HG03457 (cell line): Measurements from ENCODE around the gene PLA2R1.
"Not testable (repeated sequence)": the region's sequence is repeated elsewhere in the genome, so short reads cannot be mapped to it uniquely, and the experiment has no call there.

Experiments used
- ATAC-seq: cut with Tn5 transposase; IDR thresholded peaks from one replicate; pipeline ENCODE4 v1.9.1; 2021; ENCODE audit warnings: moderate number of reproducible peaks; ENCODE audit not compliant: unreplicated experiment

Gene PLA2R1

DNA sequence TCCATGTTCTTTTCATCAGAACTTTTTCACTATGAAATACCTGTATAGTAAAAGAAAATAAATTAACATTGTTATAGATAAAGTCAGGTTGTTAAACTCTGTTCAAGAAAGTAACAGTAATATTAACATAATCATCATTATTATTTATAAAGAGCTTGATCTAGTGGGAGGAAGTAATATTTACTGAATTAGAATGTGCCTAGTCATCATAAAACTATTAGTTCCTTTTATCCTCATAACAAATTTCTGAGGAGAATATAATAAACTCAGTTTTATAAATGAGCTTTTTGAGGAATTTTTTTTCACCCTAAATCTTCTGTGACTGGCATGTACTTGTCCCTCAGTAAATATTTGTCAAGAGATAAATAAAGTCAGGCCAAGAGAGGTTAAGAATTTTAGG lies 78.4 kb downstream of the PLA2R1 start:
- ATAC-seq: no peak

DNA sequence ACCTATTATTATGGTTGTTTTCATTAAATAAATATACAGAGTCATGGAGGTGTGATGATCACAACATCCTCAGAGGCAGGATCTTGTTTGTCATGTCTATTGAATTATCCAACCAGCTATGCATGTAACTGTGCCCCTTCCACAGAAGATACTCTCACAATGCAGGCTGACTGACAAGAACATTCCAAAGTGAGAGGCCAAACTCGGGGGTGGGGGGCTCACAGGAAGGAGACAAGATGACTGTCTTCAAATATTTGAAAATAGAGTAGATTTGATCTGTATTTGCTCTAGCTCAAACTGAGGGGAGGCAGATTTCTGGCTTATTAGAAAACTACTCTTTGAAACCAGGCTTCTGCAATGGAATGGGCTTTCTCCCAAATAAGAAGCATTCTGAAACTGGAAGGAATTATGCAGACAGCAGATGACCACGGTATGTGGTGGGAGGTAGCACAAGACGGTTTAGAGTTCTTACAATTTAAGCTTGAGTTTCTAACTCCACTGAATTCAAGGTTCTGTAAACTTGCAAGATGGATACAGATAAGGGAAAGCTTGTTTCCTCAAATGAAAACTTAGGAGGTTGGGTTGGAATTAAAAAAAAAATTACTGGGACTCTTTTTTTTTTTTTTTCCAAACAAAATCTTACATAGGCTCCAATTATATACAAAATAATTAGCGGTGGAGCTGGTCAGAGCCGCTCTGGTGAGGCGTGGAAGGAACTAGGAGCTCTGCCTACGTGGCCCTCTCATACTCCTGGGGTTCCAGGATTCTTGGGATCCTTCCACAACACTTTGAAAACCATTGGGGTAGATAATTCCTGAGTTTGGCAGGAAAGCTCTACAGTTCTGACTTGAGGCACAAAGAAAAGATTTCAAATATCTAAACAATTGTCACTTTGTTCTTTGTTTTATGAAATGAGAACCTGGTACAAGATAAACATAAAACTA lies 79.3 kb downstream of the PLA2R1 start:
- no peak for ATAC-seq

DNA sequence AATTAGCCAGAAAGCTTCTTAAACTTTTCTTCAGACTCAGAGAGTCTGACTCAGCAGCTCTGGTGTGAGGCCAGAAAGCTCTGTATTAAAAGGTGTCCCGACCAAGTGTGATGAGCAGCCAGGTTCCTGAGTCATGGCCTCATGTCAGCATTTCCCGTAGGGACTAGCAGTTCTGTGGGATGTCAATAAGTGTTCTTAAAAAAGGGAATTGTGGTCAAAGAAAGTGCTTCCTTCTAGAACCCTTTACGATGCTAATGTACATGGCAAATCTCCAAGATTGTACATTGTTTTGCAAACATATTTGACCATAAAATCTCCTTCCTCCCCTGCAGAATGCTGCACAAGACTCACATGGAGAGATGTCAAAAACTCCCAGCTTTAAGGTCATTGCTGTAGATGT lies 80.1 kb downstream of the PLA2R1 start:
- ATAC-seq: no peak

DNA sequence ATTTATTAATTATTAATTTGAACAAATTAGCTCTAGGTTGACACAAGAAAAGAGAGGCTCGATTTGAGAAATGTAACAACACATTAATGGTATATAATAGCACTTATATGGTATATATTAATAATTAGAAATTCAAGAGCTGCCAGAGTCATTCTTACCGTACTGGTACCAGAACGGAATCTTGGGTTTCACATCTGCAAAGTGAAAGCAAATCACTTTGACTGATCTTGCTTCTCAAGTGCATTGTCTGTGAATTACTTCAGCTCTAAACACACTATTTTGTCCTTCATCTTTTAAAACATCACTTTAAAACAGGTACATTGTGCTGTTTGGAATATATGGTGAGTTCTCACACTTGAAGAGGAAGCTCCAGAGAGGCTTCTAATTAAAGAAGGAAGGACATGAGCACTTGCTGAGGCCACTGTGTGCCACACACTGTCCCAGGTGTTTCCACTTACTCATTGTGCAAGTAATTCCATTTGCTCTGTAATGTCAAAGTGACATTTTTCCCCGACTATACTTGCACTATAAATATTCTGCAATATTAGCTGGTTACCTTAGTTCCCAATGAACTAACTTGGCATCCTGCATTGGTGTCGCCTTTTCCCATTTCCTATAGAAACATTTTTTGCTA lies 85.8 kb downstream of the PLA2R1 start:
- no peak for ATAC-seq

- ATAC-seq: no peak
Observed at GRCh38 chr2:159973325-159973724, 89.1 kb downstream of the PLA2R1 start.

- ATAC-seq: no peak
Observed at GRCh38 chr2:159971365-159972152, 90.9 kb downstream of the PLA2R1 start.

DNA sequence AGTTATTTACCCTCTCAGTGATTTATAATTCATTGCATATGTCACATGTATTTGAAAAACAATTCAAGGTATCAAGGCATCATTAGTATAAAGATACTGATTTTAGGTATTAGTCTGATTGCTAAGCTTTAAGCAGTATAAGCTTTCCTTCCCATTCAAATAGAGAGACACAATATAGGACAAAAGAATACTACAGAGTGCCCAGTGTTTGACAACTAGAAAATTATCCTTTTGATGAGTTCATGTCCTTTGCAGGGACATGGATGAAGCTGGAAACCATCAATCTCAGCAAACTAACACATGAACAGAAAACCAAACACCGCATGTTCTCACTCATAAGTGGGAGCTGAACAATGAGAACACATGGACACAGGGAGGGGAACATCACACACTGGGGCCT lies 91.9 kb downstream of the PLA2R1 start:
- ATAC-seq: not testable (repeated sequence)

- peak; percentile 46 for ATAC-seq
Observed at GRCh38 chr2:159968279-159968900, 94.0 kb downstream of the PLA2R1 start.

GRCh38 chr2:159963700-159964099 lies 98.7 kb downstream of the PLA2R1 start:
- no peak for ATAC-seq

- ATAC-seq: not testable (repeated sequence)
Observed at GRCh38 chr2:159962513-159962912, 99.9 kb downstream of the PLA2R1 start.

- no peak for ATAC-seq
Observed at GRCh38 chr2:159961451-159961850, 101.0 kb downstream of the PLA2R1 start.

DNA sequence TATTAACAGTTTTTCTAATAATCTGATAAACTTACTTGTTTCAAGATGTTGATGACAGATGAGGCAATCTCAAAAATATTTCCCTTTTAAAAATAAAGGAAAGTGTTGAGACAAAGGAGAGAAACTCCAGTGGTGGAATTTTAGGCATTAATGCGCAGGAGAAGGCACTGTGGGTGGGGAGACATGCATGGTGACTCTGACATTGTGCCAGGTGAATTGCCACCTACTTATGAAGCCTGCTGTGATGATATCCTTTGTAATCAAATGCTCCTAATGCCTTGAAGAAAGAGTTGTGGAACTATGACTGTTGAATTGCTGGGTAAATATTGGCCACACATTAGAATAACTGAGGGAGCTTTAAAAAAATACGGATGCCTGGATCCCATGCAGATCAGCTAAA lies 101.4 kb downstream of the PLA2R1 start:
- ATAC-seq: no peak

GRCh38 chr2:159960414-159960813 lies 102.0 kb downstream of the PLA2R1 start:
- no peak for ATAC-seq

- ATAC-seq: no peak
Observed at GRCh38 chr2:159959136-159959535, 103.3 kb downstream of the PLA2R1 start.

- no peak for ATAC-seq
Observed at GRCh38 chr2:159953136-159953823, 109.1 kb downstream of the PLA2R1 start.

DNA sequence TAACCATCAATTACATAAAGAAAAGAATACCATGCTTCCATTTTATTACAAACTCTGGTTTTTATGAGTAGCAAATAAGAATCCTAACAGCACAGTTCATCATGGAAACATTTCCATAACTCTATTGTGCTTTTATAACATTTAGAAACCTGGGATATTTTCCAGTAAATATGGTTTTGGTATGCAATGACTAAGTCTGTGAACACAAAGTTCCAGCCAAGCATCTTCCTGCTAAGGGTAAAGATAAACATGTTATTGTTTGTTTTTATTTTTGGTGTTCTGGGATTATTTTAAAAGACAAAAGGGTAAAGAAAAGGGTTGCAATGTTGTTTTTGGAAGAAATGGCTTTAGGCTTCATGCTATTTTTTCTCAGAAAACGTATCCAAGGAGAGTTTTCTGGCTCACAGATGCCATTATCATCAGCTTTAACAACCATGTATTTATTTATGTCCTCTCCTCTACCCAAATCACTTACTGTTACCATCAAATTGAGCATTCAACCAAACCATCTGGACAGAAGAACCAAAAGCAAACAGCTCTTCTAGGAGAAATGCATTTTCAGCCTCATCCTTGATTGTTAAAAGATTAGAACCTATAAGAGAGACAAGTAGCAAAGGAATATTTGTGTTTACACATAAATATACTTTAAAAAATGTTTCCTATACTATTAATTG lies 116.0 kb downstream of the PLA2R1 start:
- ATAC-seq: no peak

GRCh38 chr2:159944874-159945273 lies 117.5 kb downstream of the PLA2R1 start:
- no peak for ATAC-seq

DNA sequence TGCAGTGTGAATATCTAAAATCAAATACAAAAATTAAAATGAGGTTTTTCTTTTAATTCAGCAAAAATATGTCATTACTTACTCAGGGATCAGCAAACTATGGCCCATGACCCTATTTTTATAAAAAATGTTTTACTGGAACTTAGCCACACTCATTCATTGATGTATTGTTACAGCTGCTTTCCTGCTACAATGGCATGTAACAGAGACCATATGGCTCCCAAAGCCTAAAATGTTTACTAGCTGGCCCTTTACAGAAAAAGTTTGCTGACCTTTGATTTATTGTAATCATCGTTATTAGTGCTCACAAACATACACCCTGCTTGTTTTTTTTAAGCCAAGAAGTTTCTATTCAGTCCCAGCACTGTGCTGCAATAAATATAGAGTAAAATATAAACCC lies 120.3 kb downstream of the PLA2R1 start:
- no peak for ATAC-seq

DNA sequence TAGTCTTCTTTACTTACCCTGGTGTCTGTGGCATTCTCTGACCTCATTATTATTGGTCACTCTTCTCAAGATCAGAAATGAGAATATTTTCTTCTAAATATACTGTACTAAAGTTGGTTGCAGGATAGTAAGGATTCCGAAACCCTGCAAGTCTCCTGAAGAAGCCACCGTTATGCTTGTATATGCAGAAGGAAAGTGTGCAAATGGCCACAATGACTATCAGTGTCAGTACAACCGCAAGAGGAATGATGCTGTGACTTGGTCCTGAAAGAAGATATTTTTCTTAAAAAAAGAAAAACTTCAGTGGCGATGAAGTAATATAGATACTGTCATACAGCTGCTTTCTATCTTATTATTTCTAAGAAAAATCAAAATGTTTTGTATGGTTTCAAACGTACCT lies 120.7 kb downstream of the PLA2R1 start:
- ATAC-seq: no peak

DNA sequence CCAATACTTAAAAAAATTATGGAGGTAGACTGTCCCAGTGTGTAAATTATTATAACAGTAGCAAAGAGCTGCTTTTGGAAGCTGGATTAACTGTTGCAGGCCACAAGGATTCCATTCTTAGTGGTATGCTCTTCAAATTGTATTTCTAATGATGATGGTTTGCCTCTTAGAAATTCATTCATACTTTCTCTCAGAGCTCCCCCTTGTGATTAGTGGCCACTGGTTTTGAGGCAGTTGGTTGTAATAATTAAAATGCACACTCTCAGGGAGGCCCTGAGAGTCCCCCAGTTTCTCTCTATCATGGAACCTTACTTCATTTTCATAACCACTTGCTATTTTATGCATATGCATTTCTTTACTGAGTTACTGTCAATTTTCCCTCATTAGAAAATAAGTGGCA lies 122.5 kb downstream of the PLA2R1 start:
- ATAC-seq: peak; percentile 63
